ENCODE measurements around the gene SETD9. TPM values are rescaled to one million over a fixed set of nuclear protein-coding genes. Genes with fewer than 3 reads are reported as not detected.

Gene SETD9
- total and polyA plus RNA-seq, 2 of the 13 experiments (the other 11 are each of a cell fraction or from before 2014, with no cell fraction given): 4.8 to 17.8 TPM

DNA sequence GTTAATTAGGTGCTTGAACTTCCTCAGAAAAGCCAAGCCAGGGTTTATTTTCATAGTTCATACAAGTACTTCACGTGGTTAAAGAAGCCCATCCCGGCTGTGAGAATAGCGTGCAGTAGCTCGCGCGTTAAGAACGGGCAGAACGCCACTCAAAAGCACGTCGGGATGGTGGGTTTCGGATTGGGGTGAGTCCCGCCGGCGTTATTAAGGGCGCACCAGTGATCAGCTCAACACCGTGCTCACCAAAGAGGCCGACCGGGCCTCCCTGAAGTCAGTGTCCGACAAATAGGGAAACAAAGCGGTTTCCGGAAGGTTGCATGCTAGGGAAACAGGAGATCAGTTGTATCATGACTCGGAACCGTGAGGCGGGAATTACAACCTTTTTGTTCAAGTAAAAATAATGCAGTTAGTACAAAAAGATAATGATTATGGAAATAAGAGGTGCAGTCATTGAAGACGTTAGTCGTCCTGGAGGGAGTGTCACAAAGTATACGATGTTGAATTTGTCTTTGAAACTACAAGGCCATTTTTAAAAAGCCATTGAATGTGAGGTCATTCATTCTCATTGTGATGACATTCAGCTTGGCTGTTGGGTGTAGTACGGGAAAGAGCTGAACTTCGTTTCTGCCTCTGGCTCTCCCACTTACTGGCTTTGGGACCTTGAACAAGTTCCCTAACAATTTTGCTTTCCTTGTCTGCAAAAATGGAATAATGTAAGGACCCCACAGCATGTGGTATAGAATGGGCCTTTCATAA lies 992 bp downstream of the SETD9 start (continued):
- TF ChIP-seq POGK (CRISPR knock-in tag; conservative IDR thresholded peaks at IDR 0.05): no peak
- TF ChIP-seq ZNF543 (CRISPR knock-in tag; IDR thresholded peaks at IDR 0.05): no peak
- TF ChIP-seq ZNF224 (CRISPR knock-in tag; IDR thresholded peaks at IDR 0.05): no peak
- 0 out of 2 replicates have a peak, but pooled peaks have one; percentile 20 for TF ChIP-seq ZNF800 (CRISPR knock-in tag; IDR thresholded peaks at IDR 0.05)
- no peak for TF ChIP-seq ZMYM4 (CRISPR knock-in tag; IDR thresholded peaks at IDR 0.05)
- TF ChIP-seq PRDM4 (CRISPR knock-in tag; IDR thresholded peaks at IDR 0.05; ENCODE audit: borderline replicate concordance): no peak
- TF ChIP-seq RFXANK (CRISPR knock-in tag; IDR thresholded peaks at IDR 0.05): no peak
- TF ChIP-seq ARID2 (CRISPR knock-in tag; IDR thresholded peaks at IDR 0.05; ENCODE audit: borderline replicate concordance): peak; percentile 29; the same call in 1 of the 2 replicates
- TF ChIP-seq, protein P1, sequence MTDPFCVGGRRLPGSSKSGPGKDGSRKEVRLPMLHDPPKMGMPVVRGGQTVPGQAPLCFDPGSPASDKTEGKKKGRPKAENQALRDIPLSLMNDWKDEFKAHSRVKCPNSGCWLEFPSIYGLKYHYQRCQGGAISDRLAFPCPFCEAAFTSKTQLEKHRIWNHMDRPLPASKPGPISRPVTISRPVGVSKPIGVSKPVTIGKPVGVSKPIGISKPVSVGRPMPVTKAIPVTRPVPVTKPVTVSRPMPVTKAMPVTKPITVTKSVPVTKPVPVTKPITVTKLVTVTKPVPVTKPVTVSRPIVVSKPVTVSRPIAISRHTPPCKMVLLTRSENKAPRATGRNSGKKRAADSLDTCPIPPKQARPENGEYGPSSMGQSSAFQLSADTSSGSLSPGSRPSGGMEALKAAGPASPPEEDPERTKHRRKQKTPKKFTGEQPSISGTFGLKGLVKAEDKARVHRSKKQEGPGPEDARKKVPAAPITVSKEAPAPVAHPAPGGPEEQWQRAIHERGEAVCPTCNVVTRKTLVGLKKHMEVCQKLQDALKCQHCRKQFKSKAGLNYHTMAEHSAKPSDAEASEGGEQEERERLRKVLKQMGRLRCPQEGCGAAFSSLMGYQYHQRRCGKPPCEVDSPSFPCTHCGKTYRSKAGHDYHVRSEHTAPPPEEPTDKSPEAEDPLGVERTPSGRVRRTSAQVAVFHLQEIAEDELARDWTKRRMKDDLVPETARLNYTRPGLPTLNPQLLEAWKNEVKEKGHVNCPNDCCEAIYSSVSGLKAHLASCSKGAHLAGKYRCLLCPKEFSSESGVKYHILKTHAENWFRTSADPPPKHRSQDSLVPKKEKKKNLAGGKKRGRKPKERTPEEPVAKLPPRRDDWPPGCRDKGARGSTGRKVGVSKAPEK (CRISPR knock-in tag; IDR thresholded peaks at IDR 0.05; ENCODE audit: borderline replicate concordance): 0 out of 2 replicates have a peak, but pooled peaks have one; percentile 67
- no peak for TF ChIP-seq ZFP36L2 (CRISPR knock-in tag; IDR thresholded peaks at IDR 0.05)
- TF ChIP-seq KLF15 (CRISPR knock-in tag; IDR thresholded peaks at IDR 0.05; ENCODE audit: borderline replicate concordance): no peak
- no peak for TF ChIP-seq SRSF4 (IDR thresholded peaks at IDR 0.05; ENCODE audit: low read depth, low read length, poor library complexity, severe bottlenecking)
- TF ChIP-seq HBP1 (CRISPR knock-in tag; IDR thresholded peaks at IDR 0.05; ENCODE audit: low read depth): peak; percentile 41; the same call in 1 of the 2 replicates
- no peak for TF ChIP-seq HNRNPL (IDR thresholded peaks at IDR 0.05; ENCODE audit: low read depth, low read length)
- no peak for TF ChIP-seq RELA (CRISPR knock-in tag; IDR thresholded peaks at IDR 0.05)
- no peak for TF ChIP-seq ZNF709 (CRISPR knock-in tag; IDR thresholded peaks at IDR 0.05)
- TF ChIP-seq CEBPG (CRISPR knock-in tag; IDR thresholded peaks at IDR 0.05): no peak
- TF ChIP-seq ZNF841 (CRISPR knock-in tag; IDR thresholded peaks at IDR 0.05; ENCODE audit: borderline replicate concordance): no peak
- no peak for TF ChIP-seq ZNF577 (CRISPR knock-in tag; IDR thresholded peaks at IDR 0.05; ENCODE audit: borderline replicate concordance, low read depth)

Data from HepG2 (cell line).